ENCODE data around the gene TBL1XR1. TPM values are rescaled to one million over a fixed set of nuclear protein-coding genes. Genes with fewer than 3 reads are reported as not detected.

TBL1XR1 gene
- total and polyA plus RNA-seq, 2 donors (not counting 3 experiments of a cell fraction or from before 2014, with no cell fraction given): 26.9 to 146 TPM

GRCh38 chr3:177180506-177180905, 16.8 kb downstream of the TBL1XR1 start:
- DNase-seq (ENCODE audit: low read depth, low spot score) (no peak), FAIRE-seq (no peak)
- no peaks in the 10 kb centered on the region for H3K9me3 ChIP-seq (replicated peaks; ENCODE audit: control insufficient read depth, insufficient read depth, low read length)
- no peak overlapping the region for H3K9ac ChIP-seq (replicated peaks; ENCODE audit: extremely low read depth, insufficient read depth, low read length)
- no peak overlapping the region for H2AFZ ChIP-seq (ENCODE audit: low read depth, low read length)
- BruUV-seq (replicated peaks): no TSS peak
- no peaks in the 10 kb centered on the region for H3K27me3 ChIP-seq (ENCODE audit: control insufficient read depth in 2 of 2, insufficient read depth in 2 of 2, low read length in 2 of 2)
- H3K4me2 ChIP-seq (ENCODE audit: insufficient read depth, low read length): no peak overlapping the region
- peaks cover 10% of the 10 kb centered on the region for H4K20me1 ChIP-seq (replicated peaks; ENCODE audit: control insufficient read depth, extremely low read depth, insufficient read depth, low read length)
- POLR2A ChIA-PET: no interaction called here
- H3K9me1 ChIP-seq (replicated peaks; ENCODE audit: control insufficient read depth, extremely low read depth, insufficient read depth, low read length): no peaks in the 10 kb centered on the region
- TF ChIP-seq MAX (IDR thresholded peaks at IDR 0.05; ENCODE audit: insufficient read depth, insufficient read length): no peak
- TF ChIP-seq POLR2A (IDR thresholded peaks at IDR 0.05; ENCODE audit: low read depth, low read length): no peak
- TF ChIP-seq POLR2AphosphoS5 (IDR thresholded peaks at IDR 0.05; ENCODE audit: insufficient read depth, low read depth, low read length): no peak
- TF ChIP-seq EZH2 (IDR thresholded peaks at IDR 0.05; ENCODE audit: borderline replicate concordance, low read depth, low read length, severe bottlenecking): no peak
- no peak for TF ChIP-seq FOS (IDR thresholded peaks at IDR 0.05; ENCODE audit: borderline replicate concordance, insufficient read depth, low read length)
- H3K36me3 ChIP-seq (ENCODE audit: control insufficient read depth in 2 of 2, extremely low read depth in 1 of 2, insufficient read depth in 2 of 2, low read length in 2 of 2): no peaks in the 10 kb centered on the region
- CTCF ChIA-PET: no interaction called here
- H3K79me2 ChIP-seq (ENCODE audit: control insufficient read depth, insufficient read depth, low read length): peaks cover 99% of the 10 kb centered on the region
- intact Hi-C loops (cut with micrococcal nuclease) (no loop called here), dilution Hi-C loops (cut with MboI; ENCODE audit: extremely low pct_ligation_motif_present, low sequenced_read_pairs) (no loop called here)
- H3K4me1 ChIP-seq (ENCODE audit: control insufficient read depth, extremely low read depth, insufficient read depth, low read length): no peaks in the 10 kb centered on the region
- no peak overlapping the region for H3K27ac ChIP-seq (ENCODE audit: insufficient read depth, low read depth, low read length)
- H3K4me3 ChIP-seq (replicated peaks in 1 of 3; ENCODE audit: insufficient read depth in 1 of 3, low read depth in 1 of 3, low read length in 3 of 3): no peak overlapping the region

GRCh38 chr3:177179281-177180067, 17.8 kb downstream of the TBL1XR1 start:
- no peak overlapping the region for H3K9ac ChIP-seq (replicated peaks; ENCODE audit: extremely low read depth, insufficient read depth, low read length)
- no peaks in the 10 kb centered on the region for H3K9me1 ChIP-seq (replicated peaks; ENCODE audit: control insufficient read depth, extremely low read depth, insufficient read depth, low read length)
- no peaks in the 10 kb centered on the region for H3K27me3 ChIP-seq (ENCODE audit: control insufficient read depth in 2 of 2, insufficient read depth in 2 of 2, low read length in 2 of 2)
- POLR2A ChIA-PET: no interaction called here
- no peaks in the 10 kb centered on the region for H3K9me3 ChIP-seq (replicated peaks; ENCODE audit: control insufficient read depth, insufficient read depth, low read length)
- FAIRE-seq: peak; percentile 24
- no peak for DNase-seq (ENCODE audit: low read depth, low spot score)
- H3K4me3 ChIP-seq (replicated peaks in 1 of 3; ENCODE audit: insufficient read depth in 1 of 3, low read depth in 1 of 3, low read length in 3 of 3): no peak overlapping the region
- no peak overlapping the region for H2AFZ ChIP-seq (ENCODE audit: low read depth, low read length)
- no peak overlapping the region for H3K4me2 ChIP-seq (ENCODE audit: insufficient read depth, low read length)
- H3K4me1 ChIP-seq (ENCODE audit: control insufficient read depth, extremely low read depth, insufficient read depth, low read length): no peaks in the 10 kb centered on the region
- H3K36me3 ChIP-seq (ENCODE audit: control insufficient read depth in 2 of 2, extremely low read depth in 1 of 2, insufficient read depth in 2 of 2, low read length in 2 of 2): no peaks in the 10 kb centered on the region
- intact Hi-C loops (cut with micrococcal nuclease): no loop called here
- dilution Hi-C loops (cut with MboI; ENCODE audit: extremely low pct_ligation_motif_present, low sequenced_read_pairs): no loop called here
- CTCF ChIA-PET: no interaction called here
- no TSS peak for BruUV-seq (replicated peaks)
- TF ChIP-seq MAX (IDR thresholded peaks at IDR 0.05; ENCODE audit: insufficient read depth, insufficient read length): no peak
- TF ChIP-seq MYC (IDR thresholded peaks at IDR 0.05; ENCODE audit: low read depth, low read length): no peak
- TF ChIP-seq FOS (IDR thresholded peaks at IDR 0.05; ENCODE audit: borderline replicate concordance, insufficient read depth, low read length): no peak
- TF ChIP-seq POLR2A (IDR thresholded peaks at IDR 0.05; ENCODE audit: low read depth, low read length): no peak
- TF ChIP-seq GATA2 (IDR thresholded peaks at IDR 0.05; ENCODE audit: insufficient read depth, insufficient read length, low read depth, low read length): no peak
- TF ChIP-seq JUN (IDR thresholded peaks at IDR 0.05; ENCODE audit: borderline replicate concordance, insufficient read depth, insufficient read length, low read depth): no peak
- no peak for TF ChIP-seq CTCF (IDR thresholded peaks at IDR 0.05; ENCODE audit: extremely low read depth in 1 of 2, insufficient read depth in 1 of 2, low read depth in 1 of 2, low read length in 2 of 2)
- TF ChIP-seq POLR2AphosphoS5 (IDR thresholded peaks at IDR 0.05; ENCODE audit: insufficient read depth, low read depth, low read length): no peak
- TF ChIP-seq EZH2 (IDR thresholded peaks at IDR 0.05; ENCODE audit: borderline replicate concordance, low read depth, low read length, severe bottlenecking): no peak
- H3K79me2 ChIP-seq (ENCODE audit: control insufficient read depth, insufficient read depth, low read length): peaks cover 99% of the 10 kb centered on the region
- H4K20me1 ChIP-seq (replicated peaks; ENCODE audit: control insufficient read depth, extremely low read depth, insufficient read depth, low read length): peaks cover 10% of the 10 kb centered on the region
- no peak overlapping the region for H3K27ac ChIP-seq (ENCODE audit: insufficient read depth, low read depth, low read length)

All from endothelial cell of umbilical vein (primary cell).